Measurements from ENCODE around the gene EXOC2. TPM values are rescaled to one million over a fixed set of nuclear protein-coding genes. Genes with fewer than 3 reads are reported as not detected.
"Not testable (repeated sequence)": the region's sequence is repeated elsewhere in the genome, so short reads cannot be mapped to it uniquely, and the experiment has no call there.

Gene EXOC2
- total RNA-seq, 1 donor from 2014 or later = 31.3 TPM

- no peak for DNase-seq
- Mint-ChIP-seq H3K4me3 (ENCODE audit: unreplicated experiment) (no peak overlapping the region), H3K9me3 (ENCODE audit: unreplicated experiment) (no peaks in the 10 kb centered on the region), H3K4me1 (ENCODE audit: low read depth, unreplicated experiment) (no peaks in the 10 kb centered on the region), H3K36me3 (ENCODE audit: unreplicated experiment) (no peaks in the 10 kb centered on the region), H3K27me3 (ENCODE audit: unreplicated experiment) (peaks cover 3% of the 10 kb centered on the region), H3K27ac (ENCODE audit: unreplicated experiment) (no peak overlapping the region)
- no peak for TF ChIP-seq CTCF (IDR thresholded peaks at IDR 0.05; ENCODE audit: partially characterized antibody, unreplicated experiment)
These were observed 124.9 kb downstream of the EXOC2 start for GRCh38 chr6:568085-568484.

GRCh38 chr6:563863-564262, 129.1 kb downstream of the EXOC2 start:
- Mint-ChIP-seq H3K4me3 (ENCODE audit: unreplicated experiment) (no peak overlapping the region), H3K9me3 (ENCODE audit: unreplicated experiment) (no peaks in the 10 kb centered on the region), H3K4me1 (ENCODE audit: low read depth, unreplicated experiment) (no peaks in the 10 kb centered on the region), H3K36me3 (ENCODE audit: unreplicated experiment) (peaks cover 4% of the 10 kb centered on the region), H3K27ac (ENCODE audit: unreplicated experiment) (no peak overlapping the region), H3K27me3 (ENCODE audit: unreplicated experiment) (peaks cover 3% of the 10 kb centered on the region)
- no peak for TF ChIP-seq CTCF (IDR thresholded peaks at IDR 0.05; ENCODE audit: partially characterized antibody, unreplicated experiment)
- no peak for DNase-seq

DNA sequence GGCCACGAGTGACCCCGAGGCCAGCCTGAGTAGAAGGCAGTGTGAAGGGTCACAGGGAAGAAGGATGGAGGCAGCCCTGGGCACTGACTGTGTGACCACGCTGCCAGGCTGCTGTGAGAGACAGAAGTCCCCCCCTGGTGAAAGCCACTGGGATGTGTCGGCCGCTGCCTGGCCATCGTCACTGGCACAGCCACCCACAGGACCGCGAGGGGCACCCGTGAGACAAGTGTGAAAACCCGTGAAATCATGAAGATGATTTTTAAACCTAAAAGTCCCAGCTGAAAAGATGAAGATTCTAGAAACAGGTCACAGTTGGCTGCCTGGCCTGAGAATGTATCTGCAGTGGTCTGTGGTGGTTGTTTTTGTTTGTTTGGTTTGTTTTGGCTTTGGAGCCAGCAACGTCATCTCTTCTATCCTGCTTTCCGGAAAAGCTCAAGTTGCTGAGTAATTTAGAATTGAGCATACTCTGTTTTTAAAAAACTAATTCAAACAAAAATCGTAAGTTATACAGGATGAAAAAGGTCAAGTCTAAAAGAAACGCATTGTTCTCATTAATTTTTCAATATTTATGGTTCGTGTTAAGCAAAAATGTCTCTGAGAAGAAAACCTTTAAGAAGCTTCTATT, 130.8 kb downstream of the EXOC2 start:
- no peak overlapping the region for H3K4me3 Mint-ChIP-seq (ENCODE audit: unreplicated experiment)
- H3K36me3 Mint-ChIP-seq (ENCODE audit: unreplicated experiment) = peaks cover 7% of the 10 kb centered on the region
- TF ChIP-seq CTCF (IDR thresholded peaks at IDR 0.05; ENCODE audit: partially characterized antibody, unreplicated experiment) = no peak
- no peaks in the 10 kb centered on the region for H3K9me3 Mint-ChIP-seq (ENCODE audit: unreplicated experiment)
- no peaks in the 10 kb centered on the region for H3K4me1 Mint-ChIP-seq (ENCODE audit: low read depth, unreplicated experiment)
- H3K27ac Mint-ChIP-seq (ENCODE audit: unreplicated experiment) = no peak overlapping the region
- H3K27me3 Mint-ChIP-seq (ENCODE audit: unreplicated experiment) = peaks cover 1% of the 10 kb centered on the region
- DNase-seq = no peak

GRCh38 chr6:561335-561734, 131.6 kb downstream of the EXOC2 start:
- H3K9me3 Mint-ChIP-seq (ENCODE audit: unreplicated experiment); DNase-seq; H3K27ac Mint-ChIP-seq (ENCODE audit: unreplicated experiment); H3K4me1 Mint-ChIP-seq (ENCODE audit: low read depth, unreplicated experiment); H3K36me3 Mint-ChIP-seq (ENCODE audit: unreplicated experiment); H3K4me3 Mint-ChIP-seq (ENCODE audit: unreplicated experiment); H3K27me3 Mint-ChIP-seq (ENCODE audit: unreplicated experiment): not testable (repeated sequence)

DNA sequence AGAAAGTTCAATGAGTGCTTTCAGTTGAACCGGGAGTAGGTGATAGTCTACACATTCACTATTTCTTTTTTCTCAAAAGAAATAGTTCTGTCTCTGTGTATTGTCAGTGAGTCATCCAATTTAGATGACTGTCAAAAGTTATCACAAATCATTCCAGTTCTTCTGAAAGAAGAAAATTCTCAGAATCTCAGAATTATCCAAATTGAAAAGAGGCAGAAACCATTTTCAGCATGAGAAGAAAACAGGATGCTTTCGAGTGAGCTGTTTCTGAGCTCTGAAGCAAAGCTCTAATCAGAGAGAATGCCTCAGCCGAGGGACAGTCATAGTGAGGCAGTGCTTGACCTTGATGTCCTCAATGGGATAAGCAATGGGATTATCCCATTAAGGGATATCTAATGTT, 134.0 kb downstream of the EXOC2 start:
- H3K9me3 Mint-ChIP-seq (ENCODE audit: unreplicated experiment) = no peaks in the 10 kb centered on the region
- H3K36me3 Mint-ChIP-seq (ENCODE audit: unreplicated experiment) = peaks cover 7% of the 10 kb centered on the region
- H3K27ac Mint-ChIP-seq (ENCODE audit: unreplicated experiment) = no peak overlapping the region
- no peak for TF ChIP-seq CTCF (IDR thresholded peaks at IDR 0.05; ENCODE audit: partially characterized antibody, unreplicated experiment)
- no peak for DNase-seq
- no peaks in the 10 kb centered on the region for H3K27me3 Mint-ChIP-seq (ENCODE audit: unreplicated experiment)
- H3K4me1 Mint-ChIP-seq (ENCODE audit: low read depth, unreplicated experiment) = no peaks in the 10 kb centered on the region
- no peak overlapping the region for H3K4me3 Mint-ChIP-seq (ENCODE audit: unreplicated experiment)
